SU-DHL-6 (cell line): ENCODE data around the gene MEGF10.

ENCODE experiments used
- EZH2phosphoT487 ChIP-seq: fragments of 200-600 bp; sonication (generic), shearing (Covaris generic); conservative IDR thresholded peaks from 2 replicates; pipeline ENCODE4 v1.6.1; 2018; ENCODE audit warnings: mild to moderate bottlenecking, antibody characterized with exemption, low read length, moderate library complexity, mixed read lengths
- TF ChIP-seq, protein P1 (sequence below): fragments of 200-600 bp; sonication (generic); IDR thresholded peaks from one replicate; pipeline ENCODE4 v1.5.1; 2017; ENCODE audit warnings: antibody characterized with exemption, mild to moderate bottlenecking, low read length, moderate library complexity; ENCODE audit not compliant: insufficient read depth, poor library complexity, severe bottlenecking

GRCh38 chr5:127409921-127410675, 119.5 kb downstream of the MEGF10 start:
- TF ChIP-seq, protein P1, sequence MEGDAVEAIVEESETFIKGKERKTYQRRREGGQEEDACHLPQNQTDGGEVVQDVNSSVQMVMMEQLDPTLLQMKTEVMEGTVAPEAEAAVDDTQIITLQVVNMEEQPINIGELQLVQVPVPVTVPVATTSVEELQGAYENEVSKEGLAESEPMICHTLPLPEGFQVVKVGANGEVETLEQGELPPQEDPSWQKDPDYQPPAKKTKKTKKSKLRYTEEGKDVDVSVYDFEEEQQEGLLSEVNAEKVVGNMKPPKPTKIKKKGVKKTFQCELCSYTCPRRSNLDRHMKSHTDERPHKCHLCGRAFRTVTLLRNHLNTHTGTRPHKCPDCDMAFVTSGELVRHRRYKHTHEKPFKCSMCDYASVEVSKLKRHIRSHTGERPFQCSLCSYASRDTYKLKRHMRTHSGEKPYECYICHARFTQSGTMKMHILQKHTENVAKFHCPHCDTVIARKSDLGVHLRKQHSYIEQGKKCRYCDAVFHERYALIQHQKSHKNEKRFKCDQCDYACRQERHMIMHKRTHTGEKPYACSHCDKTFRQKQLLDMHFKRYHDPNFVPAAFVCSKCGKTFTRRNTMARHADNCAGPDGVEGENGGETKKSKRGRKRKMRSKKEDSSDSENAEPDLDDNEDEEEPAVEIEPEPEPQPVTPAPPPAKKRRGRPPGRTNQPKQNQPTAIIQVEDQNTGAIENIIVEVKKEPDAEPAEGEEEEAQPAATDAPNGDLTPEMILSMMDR, result no peak
- no peak for TF ChIP-seq EZH2phosphoT487
